SJCRH30 (cell line): ENCODE results near the gene LRRC2. TPM values are rescaled to one million over a fixed set of nuclear protein-coding genes. Genes with fewer than 3 reads are reported as not detected.
"Not testable (repeated sequence)": the region's sequence is repeated elsewhere in the genome, so short reads cannot be mapped to it uniquely, and the experiment has no call there.

Experiments used
- DNase-seq, 2 experiments: peaks; one replicate each; pipeline ENCODE4 v3.0.0-alpha.2; 2015 to 2020
- H3K27ac ChIP-seq: fragments of 250-450 bp; sonication (Bioruptor Pico); 2 replicates; pipeline ENCODE4 v1.5.1; 2020; ENCODE audit warnings: mild to moderate bottlenecking, moderate library complexity
- H3K27me3 ChIP-seq: fragments of 250-450 bp; sonication (Bioruptor Pico); 2 replicates; pipeline ENCODE4 v1.5.1; 2020; ENCODE audit warnings: mild to moderate bottlenecking, moderate library complexity
- H3K36me3 ChIP-seq: fragments of 250-450 bp; sonication (Bioruptor Pico); 2 replicates; pipeline ENCODE4 v1.5.1; 2020; ENCODE audit warnings: mild to moderate bottlenecking, moderate library complexity
- H3K4me1 ChIP-seq: fragments of 250-450 bp; sonication (Bioruptor Pico); 2 replicates; pipeline ENCODE4 v1.5.1; 2020; ENCODE audit warnings: mild to moderate bottlenecking, moderate library complexity
- H3K4me3 ChIP-seq: fragments of 250-450 bp; sonication (Bioruptor Pico); 2 replicates; pipeline ENCODE4 v1.5.1; 2020; ENCODE audit warnings: mild to moderate bottlenecking, moderate library complexity
- H3K9me3 ChIP-seq: fragments of 250-450 bp; sonication (Bioruptor Pico); replicated peaks from 2 replicates; pipeline ENCODE4 v1.5.1; 2020; ENCODE audit warnings: mild to moderate bottlenecking, moderate library complexity
- total RNA-seq: library from RNA; depleted of rRNA; stranded (reverse); fragments of >200 nt; shearing (Covaris generic); gene quantifications from 2 replicates; pipeline ENCODE4 v1.2.3, GENCODE V29; 2014

The LRRC2 gene
- total RNA-seq, 1 experiment from 2014 or later = not detected

GRCh38 chr3:46509661-46510187, 56.4 kb downstream of the LRRC2 start:
- Histone ChIP-seq H3K27ac (no peak overlapping the region), H3K27me3 (no peaks in the 10 kb centered on the region), H3K4me1 (no peaks in the 10 kb centered on the region), H3K4me3 (no peak overlapping the region), H3K9me3 (no peaks in the 10 kb centered on the region), H3K36me3 (no peaks in the 10 kb centered on the region)
- no peak for DNase-seq

- no peak for DNase-seq
- Histone ChIP-seq H3K27ac (no peak overlapping the region), H3K36me3 (no peaks in the 10 kb centered on the region), H3K9me3 (no peaks in the 10 kb centered on the region), H3K27me3 (no peaks in the 10 kb centered on the region), H3K4me3 (no peak overlapping the region), H3K4me1 (no peaks in the 10 kb centered on the region)
These were observed 57.1 kb downstream of the LRRC2 start for GRCh38 chr3:46508850-46509591.

- Histone ChIP-seq H3K27me3 (no peaks in the 10 kb centered on the region), H3K4me3 (no peak overlapping the region), H3K27ac (no peak overlapping the region), H3K36me3 (no peaks in the 10 kb centered on the region), H3K4me1 (peaks cover 11% of the 10 kb centered on the region), H3K9me3 (no peaks in the 10 kb centered on the region)
- DNase-seq = no peak
These were observed 59.6 kb downstream of the LRRC2 start for GRCh38 chr3:46506526-46506925.

DNA sequence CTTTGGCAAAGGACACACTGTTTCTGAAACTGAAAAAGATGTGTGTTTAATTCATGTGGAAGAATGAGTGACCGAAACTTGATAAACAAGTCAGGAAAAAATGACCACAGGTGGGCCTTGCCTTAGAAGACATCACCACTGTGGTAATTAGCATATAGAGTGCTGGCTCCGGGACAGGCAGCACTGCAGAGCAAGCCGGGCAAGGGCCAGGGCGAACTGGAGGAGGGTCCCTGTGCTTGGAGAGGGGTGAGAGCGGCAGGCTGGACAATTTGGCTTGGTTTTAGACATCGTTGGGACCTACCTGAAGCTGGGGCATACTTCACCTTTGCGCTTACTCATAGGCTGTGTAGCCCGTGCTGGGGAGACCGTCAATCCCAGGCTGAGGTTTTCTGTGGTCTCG, 60.1 kb downstream of the LRRC2 start:
- H3K9me3 ChIP-seq = no peaks in the 10 kb centered on the region
- no peak for DNase-seq
- no peaks in the 10 kb centered on the region for H3K27me3 ChIP-seq
- H3K27ac ChIP-seq = no peak overlapping the region
- peaks cover 11% of the 10 kb centered on the region for H3K4me1 ChIP-seq
- H3K4me3 ChIP-seq = no peak overlapping the region
- H3K36me3 ChIP-seq = no peaks in the 10 kb centered on the region

- H3K9me3 ChIP-seq = no peaks in the 10 kb centered on the region
- no peaks in the 10 kb centered on the region for H3K27me3 ChIP-seq
- H3K36me3 ChIP-seq = no peaks in the 10 kb centered on the region
- H3K4me3 ChIP-seq = no peak overlapping the region
- peaks cover 11% of the 10 kb centered on the region for H3K4me1 ChIP-seq
- H3K27ac ChIP-seq = no peak overlapping the region
- no peak for DNase-seq
These were observed 61.3 kb downstream of the LRRC2 start for GRCh38 chr3:46504789-46505188.

GRCh38 chr3:46503200-46503874, 62.8 kb downstream of the LRRC2 start:
- Histone ChIP-seq H3K36me3 (no peaks in the 10 kb centered on the region), H3K27me3 (no peaks in the 10 kb centered on the region), H3K4me1 (peaks cover 11% of the 10 kb centered on the region), H3K4me3 (no peak overlapping the region), H3K27ac (no peak overlapping the region), H3K9me3 (no peaks in the 10 kb centered on the region)
- DNase-seq = peak; percentile 32 to 58

- Histone ChIP-seq H3K4me3 (no peak overlapping the region), H3K9me3 (no peaks in the 10 kb centered on the region), H3K27me3 (no peaks in the 10 kb centered on the region), H3K4me1 (peaks cover 11% of the 10 kb centered on the region), H3K27ac (no peak overlapping the region), H3K36me3 (no peaks in the 10 kb centered on the region)
- DNase-seq = no peak
These were observed 64.4 kb downstream of the LRRC2 start for GRCh38 chr3:46501702-46502101.

GRCh38 chr3:46500656-46501635, 65.2 kb downstream of the LRRC2 start:
- Histone ChIP-seq H3K27me3 (no peaks in the 10 kb centered on the region), H3K4me3 (no peak overlapping the region), H3K9me3 (no peaks in the 10 kb centered on the region), H3K27ac (no peak overlapping the region), H3K36me3 (no peaks in the 10 kb centered on the region), H3K4me1 (peaks cover 11% of the 10 kb centered on the region)
- DNase-seq = no peak

DNA sequence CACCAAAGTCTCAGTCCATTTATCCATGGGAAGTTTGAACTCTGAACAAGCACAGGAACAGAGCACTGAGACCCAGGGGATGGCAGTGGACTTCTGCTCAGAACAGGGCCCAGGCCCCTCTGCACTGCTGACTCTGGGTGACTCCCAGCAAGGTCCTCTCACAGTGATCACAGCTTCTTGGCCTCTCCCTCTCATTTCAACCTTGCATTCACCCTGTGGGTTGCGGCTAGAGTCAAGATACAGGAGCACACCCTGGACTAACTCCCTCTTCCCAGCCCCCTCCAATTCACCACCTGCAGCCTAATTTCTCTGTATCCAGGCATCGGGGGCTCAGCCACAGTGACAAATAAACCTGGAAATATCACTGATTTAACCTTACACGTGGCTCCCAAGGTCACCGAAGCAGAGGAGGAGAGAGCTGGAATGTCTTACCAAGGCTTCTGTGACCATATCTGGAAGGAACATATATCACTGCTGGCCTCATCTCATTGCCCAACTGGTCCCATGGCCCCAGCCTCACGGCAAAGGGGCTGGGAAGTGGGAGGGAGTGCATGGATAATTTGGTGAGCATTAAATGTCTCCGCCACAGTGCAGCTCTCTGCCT, 67.1 kb downstream of the LRRC2 start:
- no peak for DNase-seq
- Histone ChIP-seq H3K4me1 (peaks cover 11% of the 10 kb centered on the region), H3K27me3 (no peaks in the 10 kb centered on the region), H3K4me3 (no peak overlapping the region), H3K9me3 (no peaks in the 10 kb centered on the region), H3K36me3 (no peaks in the 10 kb centered on the region), H3K27ac (no peak overlapping the region)

- Histone ChIP-seq H3K9me3 (no peaks in the 10 kb centered on the region), H3K4me3 (no peak within 1 kb of the TSS), H3K27me3 (no peaks in the 10 kb centered on the region), H3K27ac (no peak within 1 kb of the TSS), H3K4me1 (peaks cover 4% of the 10 kb centered on the region), H3K36me3 (no peaks in the 10 kb centered on the region)
- DNase-seq = no peak
These were observed 68.4 kb downstream of the LRRC2 start, which contains the start of gene RTP3 for GRCh38 chr3:46497556-46498265. Gene RTP3, plus strand, starts transcription at chr3:46497976. Its CDS starts 87 bp downstream, at chr3:46498063.

DNA sequence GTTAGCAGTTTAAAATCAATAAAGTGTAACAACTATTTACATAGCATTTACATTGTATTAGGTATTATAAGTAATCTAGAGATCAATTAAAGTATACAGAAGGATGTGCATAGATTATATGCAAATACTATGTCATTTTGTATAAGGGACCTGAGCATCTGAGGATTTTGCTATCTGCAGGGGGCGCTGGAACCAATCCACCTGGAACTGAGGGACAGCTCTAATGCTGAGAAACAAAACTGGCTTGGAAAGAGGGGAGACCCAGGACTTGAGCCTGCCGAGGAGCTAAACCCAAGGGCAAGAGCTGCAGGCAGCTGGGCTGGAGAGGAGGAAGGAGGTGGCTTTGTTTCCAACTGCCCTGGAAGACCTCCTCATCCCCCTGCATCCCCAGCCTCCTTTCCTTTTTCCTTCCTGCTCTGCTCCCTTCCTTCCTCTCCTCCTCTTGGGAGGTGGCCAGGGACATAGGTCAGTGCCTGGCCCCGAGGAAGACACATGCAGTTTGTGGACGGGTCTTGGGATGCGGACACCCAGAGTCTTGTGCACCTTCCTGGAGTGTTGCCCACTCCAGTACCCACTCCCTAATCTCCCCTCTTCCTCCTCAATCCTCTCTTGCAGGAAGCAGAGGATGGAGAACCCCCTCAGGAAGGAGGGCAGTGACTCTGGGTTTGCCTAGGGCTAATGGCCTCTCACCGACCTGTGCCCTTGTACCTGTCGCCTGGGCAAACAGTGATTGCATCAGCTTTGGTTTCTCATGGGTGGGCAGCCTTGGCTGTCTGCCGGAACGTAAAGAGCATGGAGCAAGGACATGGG, 69.2 kb downstream of the LRRC2 start:
- H3K36me3 ChIP-seq = no peaks in the 10 kb centered on the region
- H3K4me1 ChIP-seq = no peaks in the 10 kb centered on the region; the same call in 1 of the 2 replicates
- no peak overlapping the region for H3K27ac ChIP-seq
- no peak overlapping the region for H3K4me3 ChIP-seq
- H3K27me3 ChIP-seq = no peaks in the 10 kb centered on the region
- no peaks in the 10 kb centered on the region for H3K9me3 ChIP-seq
- DNase-seq = no peak

DNA sequence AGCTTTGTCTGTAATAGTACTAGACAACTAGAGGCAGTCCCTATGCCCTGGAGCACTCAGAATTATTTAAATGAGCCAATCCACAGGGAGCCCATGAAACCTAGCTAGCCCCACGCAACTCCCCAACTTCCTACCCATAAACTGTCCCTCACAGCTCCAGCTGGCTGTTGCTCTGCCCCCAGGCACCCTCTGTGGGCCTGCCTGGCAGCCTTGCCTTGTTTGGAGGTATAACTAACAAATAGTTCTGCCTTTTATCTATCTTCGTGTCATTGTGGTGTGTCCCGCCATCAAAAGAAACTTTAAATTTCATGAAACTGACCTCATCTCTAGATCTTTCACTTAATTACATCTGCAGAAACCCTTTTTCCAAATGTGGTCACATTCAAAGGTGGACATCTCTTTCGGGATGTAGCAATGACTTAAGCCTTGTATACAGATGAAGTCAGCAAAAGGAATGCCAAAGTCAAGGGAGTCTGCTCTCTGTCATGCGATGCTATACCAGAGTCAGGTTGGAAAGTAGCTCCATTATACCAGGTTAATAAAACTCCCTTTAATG, 70.1 kb downstream of the LRRC2 start:
- H3K27ac ChIP-seq = no peak overlapping the region
- H3K27me3 ChIP-seq = no peaks in the 10 kb centered on the region
- H3K4me3 ChIP-seq = no peak overlapping the region
- H3K4me1 ChIP-seq = no peaks in the 10 kb centered on the region
- no peak for DNase-seq
- no peaks in the 10 kb centered on the region for H3K9me3 ChIP-seq
- H3K36me3 ChIP-seq = no peaks in the 10 kb centered on the region

- H3K4me3 ChIP-seq, DNase-seq, H3K27ac ChIP-seq: not testable (repeated sequence)
These were observed 71.6 kb downstream of the LRRC2 start for GRCh38 chr3:46494491-46494890.

More at GRCh38 chr3:46494491-46494890, 71.6 kb downstream of the LRRC2 start:
- H3K27me3 ChIP-seq, H3K9me3 ChIP-seq, H3K36me3 ChIP-seq, H3K4me1 ChIP-seq: not testable (repeated sequence)
